ENCODE measurements around the gene DLG2. TPM values are rescaled to one million over a fixed set of nuclear protein-coding genes. Genes with fewer than 3 reads are reported as not detected.

The DLG2 gene
- total and polyA plus RNA-seq, 2 donors (not counting 3 experiments of a cell fraction or from before 2014, with no cell fraction given) = 0.15 to 1.1 TPM

- H3K36me3 ChIP-seq (ENCODE audit: control insufficient read depth in 2 of 2, extremely low read depth in 1 of 2, insufficient read depth in 2 of 2, low read length in 2 of 2) = no peaks in the 10 kb centered on the region
- DNase-seq (ENCODE audit: low read depth, low spot score) (no peak), FAIRE-seq (no peak)
- CTCF ChIA-PET = no interaction called here
- no peaks in the 10 kb centered on the region for H3K4me1 ChIP-seq (ENCODE audit: control insufficient read depth, extremely low read depth, insufficient read depth, low read length)
- H3K9me3 ChIP-seq (replicated peaks; ENCODE audit: control insufficient read depth, insufficient read depth, low read length) = no peaks in the 10 kb centered on the region
- H3K27ac ChIP-seq (ENCODE audit: insufficient read depth, low read depth, low read length) = no peak overlapping the region
- TF ChIP-seq JUN (IDR thresholded peaks at IDR 0.05; ENCODE audit: borderline replicate concordance, insufficient read depth, insufficient read length, low read depth) (no peak), FOS (IDR thresholded peaks at IDR 0.05; ENCODE audit: borderline replicate concordance, insufficient read depth, low read length) (no peak), MYC (IDR thresholded peaks at IDR 0.05; ENCODE audit: low read depth, low read length) (no peak), GATA2 (IDR thresholded peaks at IDR 0.05; ENCODE audit: insufficient read depth, insufficient read length, low read depth, low read length) (no peak)
- TF ChIP-seq, protein P1, sequence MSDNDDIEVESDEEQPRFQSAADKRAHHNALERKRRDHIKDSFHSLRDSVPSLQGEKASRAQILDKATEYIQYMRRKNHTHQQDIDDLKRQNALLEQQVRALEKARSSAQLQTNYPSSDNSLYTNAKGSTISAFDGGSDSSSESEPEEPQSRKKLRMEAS (IDR thresholded peaks at IDR 0.05; ENCODE audit: insufficient read depth, insufficient read length) = no peak
- no peaks in the 10 kb centered on the region for H3K27me3 ChIP-seq (ENCODE audit: control insufficient read depth in 2 of 2, insufficient read depth in 2 of 2, low read length in 2 of 2)
- H4K20me1 ChIP-seq (replicated peaks; ENCODE audit: control insufficient read depth, extremely low read depth, insufficient read depth, low read length) = no peaks in the 10 kb centered on the region
- no peak overlapping the region for H3K4me3 ChIP-seq (replicated peaks in 1 of 3; ENCODE audit: insufficient read depth in 1 of 3, low read depth in 1 of 3, low read length in 3 of 3)
- no peaks in the 10 kb centered on the region for H3K79me2 ChIP-seq (ENCODE audit: control insufficient read depth, insufficient read depth, low read length)
- no peak overlapping the region for H3K4me2 ChIP-seq (ENCODE audit: insufficient read depth, low read length)
- H3K9ac ChIP-seq (replicated peaks; ENCODE audit: extremely low read depth, insufficient read depth, low read length) = no peak overlapping the region
- no TSS peak for BruUV-seq (replicated peaks)
- H3K9me1 ChIP-seq (replicated peaks; ENCODE audit: control insufficient read depth, extremely low read depth, insufficient read depth, low read length) = no peaks in the 10 kb centered on the region
- intact Hi-C loops (cut with micrococcal nuclease) = no loop called here
- dilution Hi-C loops (cut with MboI; ENCODE audit: extremely low pct_ligation_motif_present, low sequenced_read_pairs) = no loop called here
- H2AFZ ChIP-seq (ENCODE audit: low read depth, low read length) = no peak overlapping the region
- POLR2A ChIA-PET = no interaction called here
Measured at GRCh38 chr11:84214557-84214956, 1412.6 kb downstream of the DLG2 start.

DNA sequence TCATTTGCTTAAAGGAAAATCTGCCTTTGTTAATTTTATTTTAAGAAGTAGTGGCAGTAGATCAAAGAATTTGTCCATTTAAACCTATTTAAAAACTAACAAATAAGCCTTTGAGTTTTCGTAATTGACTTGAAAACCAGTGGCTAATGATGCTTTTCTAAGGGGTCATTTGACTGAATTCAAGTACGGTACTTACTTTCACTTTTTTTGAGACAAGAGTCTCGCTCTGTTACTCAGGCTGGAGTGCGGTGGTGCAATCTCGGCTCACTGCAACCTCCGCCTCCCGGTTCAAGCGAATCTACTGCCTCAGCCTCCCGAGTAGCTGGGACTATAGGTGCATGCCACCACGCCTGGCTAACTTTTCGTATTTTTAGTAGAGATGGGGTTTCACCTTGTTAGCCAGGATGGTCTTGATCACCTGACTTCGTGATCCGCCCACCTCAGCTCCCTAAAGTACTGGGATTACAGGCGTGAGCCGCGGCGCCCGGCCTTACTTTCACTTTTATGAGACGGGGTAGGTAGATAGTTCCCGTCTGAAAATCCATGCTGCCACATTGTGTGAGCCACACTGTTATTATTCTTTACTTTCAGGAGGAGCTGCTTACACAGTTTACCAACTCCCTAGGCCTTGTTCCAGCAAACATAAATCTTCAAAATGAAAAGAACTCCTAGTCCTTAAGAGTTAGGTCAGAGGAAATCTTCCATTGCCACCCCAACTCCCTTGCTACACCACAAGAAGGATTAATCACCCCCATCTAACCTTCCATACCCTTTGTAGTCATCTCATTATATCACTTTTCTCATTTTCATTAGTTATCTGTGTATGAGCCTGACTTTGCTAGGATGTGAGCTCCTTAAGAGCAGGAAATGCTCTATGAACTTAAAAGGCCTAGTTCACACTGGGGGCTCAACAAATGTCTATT is 1414.4 kb downstream of the DLG2 start:
- H3K79me2 ChIP-seq (ENCODE audit: control insufficient read depth, insufficient read depth, low read length) = no peaks in the 10 kb centered on the region
- no peak overlapping the region for H3K4me3 ChIP-seq (replicated peaks in 1 of 3; ENCODE audit: insufficient read depth in 1 of 3, low read depth in 1 of 3, low read length in 3 of 3)
- no peak for TF ChIP-seq MYC (IDR thresholded peaks at IDR 0.05; ENCODE audit: low read depth, low read length)
- no peak for TF ChIP-seq POLR2AphosphoS5 (IDR thresholded peaks at IDR 0.05; ENCODE audit: insufficient read depth, low read depth, low read length)
- TF ChIP-seq, protein P1 (IDR thresholded peaks at IDR 0.05; ENCODE audit: insufficient read depth, insufficient read length) = no peak
- no peak for TF ChIP-seq FOS (IDR thresholded peaks at IDR 0.05; ENCODE audit: borderline replicate concordance, insufficient read depth, low read length)
- TF ChIP-seq POLR2A (IDR thresholded peaks at IDR 0.05; ENCODE audit: low read depth, low read length) = no peak
- TF ChIP-seq JUN (IDR thresholded peaks at IDR 0.05; ENCODE audit: borderline replicate concordance, insufficient read depth, insufficient read length, low read depth) = no peak
- TF ChIP-seq EZH2 (IDR thresholded peaks at IDR 0.05; ENCODE audit: borderline replicate concordance, low read depth, low read length, severe bottlenecking) = no peak
- TF ChIP-seq CTCF (IDR thresholded peaks at IDR 0.05; ENCODE audit: extremely low read depth in 1 of 2, insufficient read depth in 1 of 2, low read depth in 1 of 2, low read length in 2 of 2) = no peak
- no peaks in the 10 kb centered on the region for H3K4me1 ChIP-seq (ENCODE audit: control insufficient read depth, extremely low read depth, insufficient read depth, low read length)
- no peak overlapping the region for H3K4me2 ChIP-seq (ENCODE audit: insufficient read depth, low read length)
- CTCF ChIA-PET = no interaction called here
- no peak overlapping the region for H2AFZ ChIP-seq (ENCODE audit: low read depth, low read length)
- no peak overlapping the region for H3K27ac ChIP-seq (ENCODE audit: insufficient read depth, low read depth, low read length)
- no peaks in the 10 kb centered on the region for H3K9me3 ChIP-seq (replicated peaks; ENCODE audit: control insufficient read depth, insufficient read depth, low read length)
- H4K20me1 ChIP-seq (replicated peaks; ENCODE audit: control insufficient read depth, extremely low read depth, insufficient read depth, low read length) = no peaks in the 10 kb centered on the region
- H3K27me3 ChIP-seq (ENCODE audit: control insufficient read depth in 2 of 2, insufficient read depth in 2 of 2, low read length in 2 of 2) = no peaks in the 10 kb centered on the region
- intact Hi-C loops (cut with micrococcal nuclease) (no loop called here), dilution Hi-C loops (cut with MboI; ENCODE audit: extremely low pct_ligation_motif_present, low sequenced_read_pairs) (no loop called here)
- no peak for DNase-seq (ENCODE audit: low read depth, low spot score)
- no peaks in the 10 kb centered on the region for H3K9me1 ChIP-seq (replicated peaks; ENCODE audit: control insufficient read depth, extremely low read depth, insufficient read depth, low read length)
- no TSS peak for BruUV-seq (replicated peaks)
- H3K9ac ChIP-seq (replicated peaks; ENCODE audit: extremely low read depth, insufficient read depth, low read length) = no peak overlapping the region
- no peak for FAIRE-seq
- POLR2A ChIA-PET = no interaction called here
- H3K36me3 ChIP-seq (ENCODE audit: control insufficient read depth in 2 of 2, extremely low read depth in 1 of 2, insufficient read depth in 2 of 2, low read length in 2 of 2) = no peaks in the 10 kb centered on the region
